HEK293 (cell line): ENCODE data around the gene SLC28A3.

Source experiments
- CTCF ChIA-PET: fragments of 350-600 bp; formaldehyde crosslinking; extraction: SDS; loops from one replicate; lab custom pipeline; 2021; ENCODE audit warnings: antibody characterized with exemption; lab: Yijun Ruan, JAX
- POLR2A ChIA-PET: fragments of 300-600 bp; formaldehyde crosslinking; extraction: SDS; loops from one replicate; lab custom pipeline; 2020; ENCODE audit warnings: antibody characterized with exemption, inconsistent platforms; lab: Yijun Ruan, JAX
- H3K27ac ChIP-seq: fragments of 200-500 bp; sonication (Bioruptor generic); 2 replicates; pipeline ENCODE4 v1.5.1; 2014; ENCODE audit warnings: low read depth, low read length, control low read depth, inconsistent platforms; ENCODE audit errors: extremely low read depth
- H3K36me3 ChIP-seq, 2 experiments: fragments of 200-500 bp in 1 of 2; sonication (Bioruptor generic) in 1 of 2; 1 replicate in 1 of 2; 2 replicates in 1 of 2; pipeline ENCODE4 v1.5.1; 2014 to 2017; ENCODE audit warnings: inconsistent platforms in 2 of 2, low read length in 2 of 2; ENCODE audit not compliant: control insufficient read depth in 2 of 2, insufficient read depth in 1 of 2
- H3K4me1 ChIP-seq: fragments of 200-500 bp; sonication (Bioruptor generic); 2 replicates; pipeline ENCODE4 v1.5.1; 2014; ENCODE audit warnings: mild to moderate bottlenecking, low read length, inconsistent platforms; ENCODE audit not compliant: control insufficient read depth, insufficient read depth
- H3K4me3 ChIP-seq: 2 replicates; pipeline ENCODE4 v1.5.1; 2011; ENCODE audit warnings: low read depth, mild to moderate bottlenecking, control low read depth, low read length, moderate library complexity
- H3K9me3 ChIP-seq: fragments of 200-500 bp; sonication (Bioruptor generic); 2 replicates; pipeline ENCODE4 v1.5.1; 2014; ENCODE audit warnings: low read depth, low read length, inconsistent platforms; ENCODE audit not compliant: control insufficient read depth, insufficient read depth
- ATF2 ChIP-seq: fragments of 450-650 bp; formaldehyde crosslinking; IDR thresholded peaks from 2 replicates; pipeline ENCODE4 v1.5.1; 2016; ENCODE audit warnings: missing biosample characterization, missing genetic modification characterization, low read depth
- CTCF ChIP-seq: fragments of 450-650 bp; formaldehyde crosslinking; IDR thresholded peaks from 2 replicates; pipeline ENCODE4 v1.5.1; 2016; ENCODE audit warnings: missing biosample characterization, missing genetic modification characterization
- HOXA7 ChIP-seq: sonication (generic); formaldehyde crosslinking; IDR thresholded peaks from 2 replicates; pipeline ENCODE4 v1.8.1; 2022; ENCODE audit warnings: missing genetic modification reagents, borderline replicate concordance
- PBX3 ChIP-seq: sonication (generic); formaldehyde crosslinking; IDR thresholded peaks from 2 replicates; pipeline ENCODE4 v1.8.1; 2022; ENCODE audit warnings: mild to moderate bottlenecking, moderate library complexity, missing genetic modification reagents
- ZBTB20 ChIP-seq: fragments of 450-650 bp; formaldehyde crosslinking; IDR thresholded peaks from 2 replicates; pipeline ENCODE4 v1.5.1; 2016; ENCODE audit warnings: missing biosample characterization, missing genetic modification characterization
- ZBTB21 ChIP-seq: fragments of 450-650 bp; formaldehyde crosslinking; IDR thresholded peaks from 2 replicates; pipeline ENCODE4 v1.5.1; 2017; ENCODE audit warnings: missing biosample characterization, missing genetic modification characterization
- ZBTB6 ChIP-seq: fragments of 450-650 bp; formaldehyde crosslinking; IDR thresholded peaks from 2 replicates; pipeline ENCODE4 v1.5.1; 2017; ENCODE audit warnings: missing biosample characterization, missing genetic modification characterization
- ZFHX2 ChIP-seq: fragments of 450-650 bp; formaldehyde crosslinking; conservative IDR thresholded peaks from 2 replicates; pipeline ENCODE4 v1.5.1; 2016; ENCODE audit warnings: missing biosample characterization, missing genetic modification characterization
- ZNF221 ChIP-seq: fragments of 450-650 bp; formaldehyde crosslinking; IDR thresholded peaks from 2 replicates; pipeline ENCODE4 v1.5.1; 2017; ENCODE audit warnings: missing biosample characterization, missing genetic modification characterization, borderline replicate concordance
- ZNF274 ChIP-seq, 2 experiments: fragments of 200-500 bp in 1 of 2; fragments of 450-650 bp in 1 of 2; sonication (Bioruptor generic) in 1 of 2; formaldehyde crosslinking in 1 of 2; IDR thresholded peaks; 2 replicates each; pipeline versions ENCODE4 v1.5.1 to v1.6.1; 2014 to 2016; ENCODE audit warnings: borderline replicate concordance in 1 of 2, inconsistent platforms in 1 of 2, low read length in 1 of 2, missing biosample characterization in 1 of 2, missing genetic modification characterization in 1 of 2
- ZNF362 ChIP-seq: fragments of 450-650 bp; formaldehyde crosslinking; IDR thresholded peaks from 2 replicates; pipeline ENCODE4 v1.5.1; 2016; ENCODE audit warnings: missing biosample characterization, missing genetic modification characterization
- ZNF394 ChIP-seq: fragments of 450-650 bp; formaldehyde crosslinking; IDR thresholded peaks from 2 replicates; pipeline ENCODE4 v1.5.1; 2016; ENCODE audit warnings: missing biosample characterization, missing genetic modification characterization, mild to moderate bottlenecking, moderate library complexity, borderline replicate concordance
- ZNF404 ChIP-seq: fragments of 450-650 bp; formaldehyde crosslinking; IDR thresholded peaks from 2 replicates; pipeline ENCODE4 v1.5.1; 2017; ENCODE audit warnings: missing biosample characterization, missing genetic modification characterization
- ZNF426 ChIP-seq: fragments of 450-650 bp; formaldehyde crosslinking; IDR thresholded peaks from 2 replicates; pipeline ENCODE4 v1.5.1; 2017; ENCODE audit warnings: missing biosample characterization, missing genetic modification characterization, mild to moderate bottlenecking, inconsistent platforms, moderate library complexity
- ZNF449 ChIP-seq: fragments of 450-650 bp; formaldehyde crosslinking; IDR thresholded peaks from 2 replicates; pipeline ENCODE4 v1.5.1; 2017; ENCODE audit warnings: missing biosample characterization, mild to moderate bottlenecking, missing genetic modification characterization, moderate library complexity
- ZNF585B ChIP-seq: fragments of 450-650 bp; formaldehyde crosslinking; IDR thresholded peaks from 2 replicates; pipeline ENCODE4 v1.5.1; 2016; ENCODE audit warnings: missing biosample characterization, missing genetic modification characterization
- ZNF664 ChIP-seq: fragments of 450-650 bp; formaldehyde crosslinking; IDR thresholded peaks from 2 replicates; pipeline ENCODE4 v1.5.1; 2016; ENCODE audit warnings: missing biosample characterization, missing genetic modification characterization
- ZNF692 ChIP-seq: fragments of 450-650 bp; formaldehyde crosslinking; IDR thresholded peaks from 2 replicates; pipeline ENCODE4 v1.5.1; 2016; ENCODE audit warnings: missing biosample characterization, missing genetic modification characterization
- ZNF768 ChIP-seq: fragments of 450-650 bp; formaldehyde crosslinking; IDR thresholded peaks from 2 replicates; pipeline ENCODE4 v1.5.1; 2018; ENCODE audit warnings: missing biosample characterization, mild to moderate bottlenecking, missing genetic modification characterization

SLC28A3 gene

GRCh38 chr9:84301851-84302250 is 38.7 kb downstream of the SLC28A3 start:
- Histone ChIP-seq H3K36me3 (no peaks in the 10 kb centered on the region), H3K4me1 (no peaks in the 10 kb centered on the region; the same call in 1 of the 2 replicates), H3K27ac (no peak overlapping the region), H3K9me3 (no peaks in the 10 kb centered on the region), H3K4me3 (no peak overlapping the region)
- ChIA-PET CTCF (interaction anchor here (0.6 kb wide), 2 partner anchors 14 kb away, joined by 3 to 4 read pairs; no protein-coding TSS in a partner anchor), POLR2A (no interaction called here)
- no peak for TF ChIP-seq ZNF768 (tag by site-specific recombination)

- H3K4me3 ChIP-seq = no peak overlapping the region
- TF ChIP-seq ZNF362 (tag by site-specific recombination) = no peak
- TF ChIP-seq ZNF221 = no peak
- TF ChIP-seq ATF2 = no peak
- no peak for TF ChIP-seq PBX3 (CRISPR knock-in tag)
- no peak for TF ChIP-seq ZNF404 (tag by site-specific recombination)
- no peak for TF ChIP-seq ZNF664 (tag by site-specific recombination)
- no peaks in the 10 kb centered on the region for H3K36me3 ChIP-seq
- no peaks in the 10 kb centered on the region for H3K9me3 ChIP-seq
- H3K4me1 ChIP-seq = no peaks in the 10 kb centered on the region; the same call in 1 of the 2 replicates
- ChIA-PET CTCF (interaction anchor here (0.7 to 1.1 kb wide), 3 partner anchors 15 to 1310 kb away, joined by 3 to 6 read pairs (median 4); no protein-coding TSS in a partner anchor), POLR2A (no interaction called here)
- H3K27ac ChIP-seq = no peak overlapping the region
Measured at GRCh38 chr9:84300271-84300670, 40.3 kb downstream of the SLC28A3 start.

GRCh38 chr9:84297162-84297821 is 43.3 kb downstream of the SLC28A3 start:
- H3K36me3 ChIP-seq = no peaks in the 10 kb centered on the region
- POLR2A ChIA-PET = no interaction called here
- TF ChIP-seq ZBTB20 (tag by site-specific recombination) (no peak), ZFHX2 (tag by site-specific recombination) (no peak), ZNF692 (tag by site-specific recombination) (no peak), ZNF394 (tag by site-specific recombination) (no peak), CTCF (no peak), HOXA7 (CRISPR knock-in tag) (no peak), ZBTB6 (tag by site-specific recombination) (no peak), ZNF426 (no peak), ZNF585B (tag by site-specific recombination) (no peak), ZBTB21 (tag by site-specific recombination) (no peak), ZNF449 (tag by site-specific recombination) (no peak), ZNF274 (IDR thresholded peaks at IDR 0.05; ENCODE audit: low read length) (no peak), ZNF274 (tag by site-specific recombination; IDR thresholded peaks at IDR 0.05; ENCODE audit: borderline replicate concordance) (no peak)

More at GRCh38 chr9:84297162-84297821, 43.3 kb downstream of the SLC28A3 start:
- no peak overlapping the region for H3K27ac ChIP-seq
- no peak overlapping the region for H3K4me3 ChIP-seq
- no peaks in the 10 kb centered on the region for H3K4me1 ChIP-seq
- CTCF ChIA-PET = interaction anchor here (1.6 kb wide), 1 partner anchor 36 kb away, joined by 7 read pairs; no protein-coding TSS in a partner anchor
- no peaks in the 10 kb centered on the region for H3K9me3 ChIP-seq
